Ishikawa (cell line): Measurements from ENCODE around the gene CDH24.

Source experiments
- RAD21 ChIP-seq: IDR thresholded peaks from 2 replicates; pipeline ENCODE4 v1.6.1; 2012; ENCODE audit warnings: low read depth
- TF ChIP-seq, protein P1 (sequence below): IDR thresholded peaks from 2 replicates; pipeline ENCODE4 v1.6.1; 2012; ENCODE audit warnings: low read depth, mild to moderate bottlenecking

DNA sequence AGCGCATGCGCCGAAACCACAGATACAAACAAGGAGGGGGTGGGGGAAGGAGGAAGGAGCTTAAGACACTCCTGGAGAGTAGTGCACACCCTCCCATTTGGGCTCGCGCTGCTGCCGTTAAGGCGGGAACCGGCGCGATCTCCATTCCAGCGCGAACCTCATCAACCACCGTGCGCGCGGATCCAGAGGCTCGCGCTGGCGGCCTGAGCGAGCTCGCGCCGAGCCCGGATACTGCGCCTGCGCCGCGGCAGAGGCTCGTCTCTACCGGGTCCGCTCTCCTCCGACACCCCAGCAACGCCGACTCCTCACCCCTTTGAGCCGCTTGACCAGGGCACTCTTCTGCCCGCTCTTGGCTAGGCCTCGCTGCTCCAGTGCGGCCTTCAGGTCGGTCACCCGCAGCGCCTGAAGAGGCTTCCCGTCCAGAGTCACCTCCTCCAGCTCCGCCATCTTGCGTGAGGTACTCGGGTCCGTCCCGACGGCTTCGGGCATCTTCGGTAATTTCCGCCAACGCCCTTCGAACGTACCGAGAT, 37.4 kb upstream of the CDH24 start, which contains the start of gene ACIN1:
- TF ChIP-seq, protein P1, sequence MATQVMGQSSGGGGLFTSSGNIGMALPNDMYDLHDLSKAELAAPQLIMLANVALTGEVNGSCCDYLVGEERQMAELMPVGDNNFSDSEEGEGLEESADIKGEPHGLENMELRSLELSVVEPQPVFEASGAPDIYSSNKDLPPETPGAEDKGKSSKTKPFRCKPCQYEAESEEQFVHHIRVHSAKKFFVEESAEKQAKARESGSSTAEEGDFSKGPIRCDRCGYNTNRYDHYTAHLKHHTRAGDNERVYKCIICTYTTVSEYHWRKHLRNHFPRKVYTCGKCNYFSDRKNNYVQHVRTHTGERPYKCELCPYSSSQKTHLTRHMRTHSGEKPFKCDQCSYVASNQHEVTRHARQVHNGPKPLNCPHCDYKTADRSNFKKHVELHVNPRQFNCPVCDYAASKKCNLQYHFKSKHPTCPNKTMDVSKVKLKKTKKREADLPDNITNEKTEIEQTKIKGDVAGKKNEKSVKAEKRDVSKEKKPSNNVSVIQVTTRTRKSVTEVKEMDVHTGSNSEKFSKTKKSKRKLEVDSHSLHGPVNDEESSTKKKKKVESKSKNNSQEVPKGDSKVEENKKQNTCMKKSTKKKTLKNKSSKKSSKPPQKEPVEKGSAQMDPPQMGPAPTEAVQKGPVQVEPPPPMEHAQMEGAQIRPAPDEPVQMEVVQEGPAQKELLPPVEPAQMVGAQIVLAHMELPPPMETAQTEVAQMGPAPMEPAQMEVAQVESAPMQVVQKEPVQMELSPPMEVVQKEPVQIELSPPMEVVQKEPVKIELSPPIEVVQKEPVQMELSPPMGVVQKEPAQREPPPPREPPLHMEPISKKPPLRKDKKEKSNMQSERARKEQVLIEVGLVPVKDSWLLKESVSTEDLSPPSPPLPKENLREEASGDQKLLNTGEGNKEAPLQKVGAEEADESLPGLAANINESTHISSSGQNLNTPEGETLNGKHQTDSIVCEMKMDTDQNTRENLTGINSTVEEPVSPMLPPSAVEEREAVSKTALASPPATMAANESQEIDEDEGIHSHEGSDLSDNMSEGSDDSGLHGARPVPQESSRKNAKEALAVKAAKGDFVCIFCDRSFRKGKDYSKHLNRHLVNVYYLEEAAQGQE: no peak
- TF ChIP-seq RAD21: no peak
